Measurements from ENCODE around the gene ADAMTSL5.

The ADAMTSL5 gene

DNA sequence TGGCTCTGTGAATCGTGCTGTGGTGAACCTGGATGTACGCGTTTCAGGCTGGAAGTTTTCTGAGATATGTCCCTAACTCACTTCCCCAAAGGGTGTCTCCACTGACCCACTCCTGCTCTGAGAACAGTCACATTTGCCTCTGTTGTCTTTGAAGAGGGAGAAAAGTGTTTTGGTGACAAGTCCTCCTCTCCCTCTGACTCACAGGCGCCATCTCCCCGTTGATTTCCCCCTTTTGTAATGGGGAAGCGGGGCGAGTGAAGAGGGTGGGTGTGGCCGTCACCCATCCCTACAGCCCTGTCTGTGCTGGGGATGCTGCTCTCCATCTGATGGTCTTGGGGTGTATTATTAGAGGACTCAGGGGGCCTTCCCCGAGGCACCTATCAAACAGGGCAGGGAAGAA is 53.3 kb downstream of the ADAMTSL5 start:
- Histone ChIP-seq H3K36me3 (ENCODE audit: insufficient read depth, low read length) (no peaks in the 10 kb centered on the region), H2AFZ (ENCODE audit: low read length, unreplicated experiment) (no peak overlapping the region), H3K79me2 (ENCODE audit: control insufficient read depth, insufficient read depth, low read length, unreplicated experiment) (no peaks in the 10 kb centered on the region), H3K27me3 (ENCODE audit: insufficient read depth, low read length) (no peaks in the 10 kb centered on the region), H3K4me3 (ENCODE audit: low read depth, low read length) (no peak overlapping the region), H3K27ac (ENCODE audit: low read depth, low read length) (no peak overlapping the region), H3K4me1 (ENCODE audit: control insufficient read depth, insufficient read depth, low read length, unreplicated experiment) (no peaks in the 10 kb centered on the region)

DNA sequence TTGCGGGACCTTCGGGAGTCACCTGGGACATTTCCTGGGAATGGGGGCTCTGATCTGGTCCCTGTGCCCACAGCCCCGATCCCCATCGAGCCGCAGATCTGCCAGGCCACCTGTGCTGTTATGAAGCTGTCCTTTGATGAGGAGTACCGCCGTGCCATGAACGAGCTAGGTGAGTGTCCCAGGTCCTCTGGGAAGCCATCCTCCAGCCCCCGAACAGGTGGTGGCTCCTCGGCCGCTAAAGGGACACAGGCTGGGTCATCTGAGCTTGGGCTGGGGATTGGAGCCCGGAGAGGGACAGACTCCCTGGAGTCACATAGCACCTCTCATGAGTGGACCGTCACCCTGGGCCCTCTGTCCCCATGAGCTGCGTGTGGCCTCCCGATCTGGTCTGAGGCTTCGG is 54.9 kb downstream of the ADAMTSL5 start:
- no peaks in the 10 kb centered on the region for H3K27me3 ChIP-seq (ENCODE audit: insufficient read depth, low read length)
- no peak overlapping the region for H3K27ac ChIP-seq (ENCODE audit: low read depth, low read length)
- H3K4me1 ChIP-seq (ENCODE audit: control insufficient read depth, insufficient read depth, low read length, unreplicated experiment): peaks cover 7% of the 10 kb centered on the region
- H2AFZ ChIP-seq (ENCODE audit: low read length, unreplicated experiment): no peak overlapping the region
- no peaks in the 10 kb centered on the region for H3K79me2 ChIP-seq (ENCODE audit: control insufficient read depth, insufficient read depth, low read length, unreplicated experiment)
- no peaks in the 10 kb centered on the region for H3K36me3 ChIP-seq (ENCODE audit: insufficient read depth, low read length)
- H3K4me3 ChIP-seq (ENCODE audit: low read depth, low read length): no peak overlapping the region

DNA sequence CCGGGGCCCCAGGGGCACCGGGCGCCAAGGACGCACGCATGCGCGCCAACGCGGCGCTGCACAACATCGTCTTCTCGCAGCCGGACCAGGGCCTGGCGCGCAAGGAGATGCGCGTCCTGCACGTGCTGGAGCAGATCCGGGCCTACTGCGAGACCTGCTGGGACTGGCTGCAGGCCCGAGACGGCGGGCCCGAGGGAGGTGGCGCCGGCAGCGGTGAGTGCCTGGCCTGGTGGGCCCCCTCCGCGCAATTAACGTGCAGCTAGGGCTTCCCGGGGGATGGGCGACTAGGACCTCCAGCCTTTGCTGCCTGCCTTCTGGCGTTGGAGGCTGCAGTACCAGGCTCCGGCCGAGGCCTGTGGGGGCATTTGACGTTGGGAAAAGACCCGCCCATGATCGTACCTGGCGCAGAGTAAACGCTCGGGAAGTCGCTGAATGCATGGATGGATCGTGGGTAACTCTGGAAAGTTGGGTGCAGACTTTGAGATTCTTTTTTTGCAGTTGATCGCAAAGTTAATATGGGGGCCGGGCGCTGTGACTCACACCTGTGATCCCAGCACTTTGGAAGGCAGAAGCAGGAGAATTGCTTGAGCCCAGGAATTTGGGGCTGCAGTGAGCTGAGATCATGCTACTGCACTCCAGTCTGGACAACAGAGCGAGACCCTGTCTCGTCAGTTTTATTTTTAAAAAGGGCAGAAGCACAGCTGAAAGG is 55.6 kb downstream of the ADAMTSL5 start:
- H3K27ac ChIP-seq (ENCODE audit: low read depth, low read length): no peak overlapping the region
- peaks cover 7% of the 10 kb centered on the region; the same call in 1 of the 2 replicates for H3K27me3 ChIP-seq (ENCODE audit: insufficient read depth, low read length)
- no peaks in the 10 kb centered on the region for H3K36me3 ChIP-seq (ENCODE audit: insufficient read depth, low read length)
- no peak overlapping the region for H3K4me3 ChIP-seq (ENCODE audit: low read depth, low read length)
- no peaks in the 10 kb centered on the region for H3K79me2 ChIP-seq (ENCODE audit: control insufficient read depth, insufficient read depth, low read length, unreplicated experiment)
- H3K4me1 ChIP-seq (ENCODE audit: control insufficient read depth, insufficient read depth, low read length, unreplicated experiment): peaks cover 7% of the 10 kb centered on the region
- no peak overlapping the region for H2AFZ ChIP-seq (ENCODE audit: low read length, unreplicated experiment)

DNA sequence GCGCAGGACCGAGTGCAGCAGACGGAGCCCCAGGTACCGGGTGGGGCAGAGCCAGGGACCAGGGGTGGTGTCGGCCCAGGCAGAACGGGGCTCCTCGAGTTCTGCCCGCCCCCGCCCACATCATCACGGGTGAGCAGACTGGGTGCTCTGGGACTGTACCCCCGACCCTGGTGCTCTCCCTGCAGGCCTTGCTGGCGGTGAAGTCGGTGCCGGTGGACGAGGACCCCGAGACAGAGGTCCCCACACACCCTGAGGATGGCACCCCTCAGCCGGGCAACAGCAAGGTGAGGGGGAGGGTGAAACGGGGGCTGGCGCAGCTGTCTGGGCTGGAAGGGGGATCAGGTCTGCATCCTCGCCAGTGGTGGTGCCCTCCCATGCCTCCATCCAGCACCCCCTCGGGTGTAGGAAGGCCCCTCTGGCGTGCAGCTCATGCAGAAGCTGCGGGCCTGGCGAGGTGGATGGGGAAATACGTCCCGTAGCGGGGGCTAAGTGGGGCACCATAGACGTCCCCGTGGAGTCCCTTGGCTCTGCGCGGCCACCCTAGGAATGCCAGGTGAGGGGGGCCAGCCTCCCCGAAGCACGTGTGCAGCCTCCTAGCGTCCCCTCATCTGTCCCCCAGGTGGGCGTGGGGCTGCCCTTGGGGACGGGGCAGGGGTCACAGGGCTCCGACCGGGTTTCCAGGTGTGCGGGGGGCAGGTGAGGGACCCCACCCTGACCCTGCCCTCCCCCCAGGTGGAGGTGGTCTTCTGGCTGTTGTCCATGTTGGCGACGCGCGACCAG is 56.5 kb downstream of the ADAMTSL5 start:
- no peak overlapping the region for H2AFZ ChIP-seq (ENCODE audit: low read length, unreplicated experiment)
- no peaks in the 10 kb centered on the region for H3K79me2 ChIP-seq (ENCODE audit: control insufficient read depth, insufficient read depth, low read length, unreplicated experiment)
- peaks cover 14% of the 10 kb centered on the region for H3K27me3 ChIP-seq (ENCODE audit: insufficient read depth, low read length)
- peaks cover 7% of the 10 kb centered on the region for H3K4me1 ChIP-seq (ENCODE audit: control insufficient read depth, insufficient read depth, low read length, unreplicated experiment)
- no peaks in the 10 kb centered on the region for H3K36me3 ChIP-seq (ENCODE audit: insufficient read depth, low read length)
- H3K4me3 ChIP-seq (ENCODE audit: low read depth, low read length): no peak overlapping the region
- H3K27ac ChIP-seq (ENCODE audit: low read depth, low read length): no peak overlapping the region

DNA sequence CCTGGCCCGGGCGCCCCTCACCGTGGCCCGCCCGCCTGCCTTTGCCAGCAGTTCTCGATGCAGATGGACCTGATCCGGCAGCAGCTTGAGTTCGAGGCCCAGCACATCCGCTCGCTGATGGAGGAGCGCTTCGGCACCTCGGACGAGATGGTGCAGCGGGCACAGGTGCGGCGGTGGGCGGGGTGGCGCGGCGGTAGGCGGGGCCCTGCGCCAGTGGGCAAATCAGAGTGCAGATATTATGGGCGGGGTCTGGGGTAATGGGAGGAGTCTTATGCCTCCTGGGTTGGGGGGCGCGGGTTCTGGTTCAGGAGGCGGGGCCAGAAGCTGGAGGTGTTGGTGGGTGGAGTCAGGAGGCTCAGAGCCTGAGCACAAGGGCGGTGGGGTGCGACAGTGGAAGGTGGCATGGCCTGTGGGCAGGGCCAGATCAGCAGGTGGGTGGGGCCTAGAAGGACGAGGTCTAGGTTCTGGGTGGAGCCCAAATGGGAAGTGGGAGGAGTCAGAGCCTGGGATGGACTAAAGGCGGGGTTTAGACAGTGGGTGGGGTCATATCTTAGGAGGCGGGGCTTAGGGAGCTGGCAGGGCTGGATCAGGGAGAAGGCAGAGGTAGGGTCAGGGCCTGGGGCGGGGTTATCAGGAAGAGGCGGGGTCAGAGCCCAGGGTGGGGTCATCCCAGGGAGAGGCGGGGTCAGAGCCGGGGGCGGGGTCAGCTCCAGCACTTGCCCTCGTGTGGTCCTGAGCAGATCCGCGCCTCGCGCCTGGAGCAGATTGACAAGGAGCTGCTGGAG is 57.3 kb downstream of the ADAMTSL5 start:
- H3K36me3 ChIP-seq (ENCODE audit: insufficient read depth, low read length): no peaks in the 10 kb centered on the region
- no peak overlapping the region for H2AFZ ChIP-seq (ENCODE audit: low read length, unreplicated experiment)
- H3K4me1 ChIP-seq (ENCODE audit: control insufficient read depth, insufficient read depth, low read length, unreplicated experiment): peaks cover 7% of the 10 kb centered on the region
- H3K79me2 ChIP-seq (ENCODE audit: control insufficient read depth, insufficient read depth, low read length, unreplicated experiment): no peaks in the 10 kb centered on the region
- H3K4me3 ChIP-seq (ENCODE audit: low read depth, low read length): no peak overlapping the region
- peaks cover 21% of the 10 kb centered on the region for H3K27me3 ChIP-seq (ENCODE audit: insufficient read depth, low read length)
- H3K27ac ChIP-seq (ENCODE audit: low read depth, low read length): no peak overlapping the region
